Medulla oblongata (tissue), 1 donor: ENCODE results near the gene SORL1.
A peak's percentile ranks its signal among the peaks of the same experiment; 100 is the strongest.
"Not testable (repeated sequence)": the region's sequence is repeated elsewhere in the genome, so short reads cannot be mapped to it uniquely, and the experiment has no call there.

Source experiments
- DNase-seq: peaks from one replicate; pipeline ENCODE4 v3.0.0-alpha.2; 2015; ENCODE audit errors: extremely low spot score

SORL1 gene

GRCh38 chr11:121625777-121626506 lies 173.8 kb downstream of the SORL1 start:
- DNase-seq, result peak; percentile 63

- DNase-seq, result no peak
Observed at GRCh38 chr11:121626507-121626875, 174.4 kb downstream of the SORL1 start.

- no peak for DNase-seq
Observed at GRCh38 chr11:121626980-121627379, 174.9 kb downstream of the SORL1 start.

- no peak for DNase-seq
Observed at GRCh38 chr11:121630041-121630440, 177.9 kb downstream of the SORL1 start.

GRCh38 chr11:121631456-121631855 lies 179.3 kb downstream of the SORL1 start:
- DNase-seq, result no peak

GRCh38 chr11:121634273-121634672 lies 182.2 kb downstream of the SORL1 start:
- no peak for DNase-seq

GRCh38 chr11:121634889-121635288 lies 182.8 kb downstream of the SORL1 start:
- no peak for DNase-seq

- no peak for DNase-seq
Observed at GRCh38 chr11:121636081-121636799, 184.1 kb downstream of the SORL1 start.

- DNase-seq, result no peak
Observed at GRCh38 chr11:121636800-121637176, 184.7 kb downstream of the SORL1 start.

- DNase-seq, result not testable (repeated sequence)
Observed at GRCh38 chr11:121637587-121637986, 185.5 kb downstream of the SORL1 start.

GRCh38 chr11:121643479-121644186 lies 191.5 kb downstream of the SORL1 start:
- no peak for DNase-seq

GRCh38 chr11:121644187-121644512 lies 192.0 kb downstream of the SORL1 start:
- DNase-seq, result no peak

GRCh38 chr11:121645001-121645400 lies 192.9 kb downstream of the SORL1 start:
- DNase-seq, result no peak

- no peak for DNase-seq
Observed at GRCh38 chr11:121645596-121645995, 193.5 kb downstream of the SORL1 start.

GRCh38 chr11:121648306-121648705 lies 196.2 kb downstream of the SORL1 start:
- no peak for DNase-seq

GRCh38 chr11:121649798-121650197 lies 197.7 kb downstream of the SORL1 start:
- no peak for DNase-seq

GRCh38 chr11:121650351-121651256 lies 198.5 kb downstream of the SORL1 start:
- no peak for DNase-seq

GRCh38 chr11:121651257-121651605 lies 199.1 kb downstream of the SORL1 start:
- no peak for DNase-seq

GRCh38 chr11:121652971-121653370 lies 200.9 kb downstream of the SORL1 start:
- DNase-seq, result peak; percentile 51

GRCh38 chr11:121654259-121654842 lies 202.2 kb downstream of the SORL1 start:
- no peak for DNase-seq

GRCh38 chr11:121654843-121655536 lies 202.9 kb downstream of the SORL1 start:
- no peak for DNase-seq
